GM19351 (cell line): ENCODE data around the gene PATE1.

Source experiments
- ATAC-seq: cut with Tn5 transposase; IDR thresholded peaks from one replicate; pipeline ENCODE4 v1.9.1; 2021; ENCODE audit warnings: mild to moderate bottlenecking, moderate library complexity; ENCODE audit not compliant: unreplicated experiment

Gene PATE1

GRCh38 chr11:125787827-125788226 lies 41.7 kb downstream of the PATE1 start, which contains the start of gene PATE3:
TSS of gene PATE3 (plus strand) at chr11:125788127. CDS start at chr11:125788152, 25 bp downstream.
- no peak for ATAC-seq

GRCh38 chr11:125790825-125791224 lies 44.7 kb downstream of the PATE1 start:
- ATAC-seq = no peak

GRCh38 chr11:125797641-125798040 lies 51.6 kb downstream of the PATE1 start:
- ATAC-seq = no peak
